ENCODE data around the gene ITGA7.

DNA sequence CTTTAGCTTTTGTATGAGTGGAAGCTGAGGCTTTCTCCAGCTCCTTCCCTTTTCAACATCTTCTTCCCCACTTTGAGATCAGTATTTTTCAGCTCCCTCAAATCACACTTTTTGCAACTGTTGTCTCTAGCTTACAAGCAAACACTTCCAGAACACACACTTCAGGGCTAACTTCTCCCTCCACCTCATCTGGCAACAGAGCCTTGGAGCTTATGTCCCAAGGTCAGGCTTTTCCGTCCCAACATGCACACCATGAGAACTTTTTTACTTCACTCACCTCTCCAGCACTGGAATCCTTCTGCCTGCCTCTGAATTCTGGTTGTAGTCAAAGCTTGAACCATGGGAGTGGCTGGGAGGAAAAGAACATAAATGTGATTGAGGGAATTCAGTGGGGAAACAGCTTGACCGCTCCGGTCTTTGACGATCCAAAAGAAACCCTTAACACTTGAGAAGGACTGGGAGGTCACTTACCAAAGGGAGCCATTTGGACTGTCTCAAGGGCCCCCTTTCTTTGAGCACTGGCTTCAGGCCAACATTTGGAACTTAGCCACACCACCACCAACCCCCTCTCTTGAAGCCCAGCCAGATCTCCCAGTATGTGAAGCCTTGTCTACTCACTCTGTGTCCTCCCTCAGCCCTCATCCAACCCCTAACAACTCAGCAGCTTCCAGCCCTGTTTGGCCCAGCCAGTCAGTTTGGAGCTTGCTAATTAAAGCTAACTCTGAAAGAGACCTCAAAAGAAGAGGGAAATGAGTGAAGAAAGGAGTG is 4.3 kb upstream of the ITGA7 start:
- TF ChIP-seq, protein P1, sequence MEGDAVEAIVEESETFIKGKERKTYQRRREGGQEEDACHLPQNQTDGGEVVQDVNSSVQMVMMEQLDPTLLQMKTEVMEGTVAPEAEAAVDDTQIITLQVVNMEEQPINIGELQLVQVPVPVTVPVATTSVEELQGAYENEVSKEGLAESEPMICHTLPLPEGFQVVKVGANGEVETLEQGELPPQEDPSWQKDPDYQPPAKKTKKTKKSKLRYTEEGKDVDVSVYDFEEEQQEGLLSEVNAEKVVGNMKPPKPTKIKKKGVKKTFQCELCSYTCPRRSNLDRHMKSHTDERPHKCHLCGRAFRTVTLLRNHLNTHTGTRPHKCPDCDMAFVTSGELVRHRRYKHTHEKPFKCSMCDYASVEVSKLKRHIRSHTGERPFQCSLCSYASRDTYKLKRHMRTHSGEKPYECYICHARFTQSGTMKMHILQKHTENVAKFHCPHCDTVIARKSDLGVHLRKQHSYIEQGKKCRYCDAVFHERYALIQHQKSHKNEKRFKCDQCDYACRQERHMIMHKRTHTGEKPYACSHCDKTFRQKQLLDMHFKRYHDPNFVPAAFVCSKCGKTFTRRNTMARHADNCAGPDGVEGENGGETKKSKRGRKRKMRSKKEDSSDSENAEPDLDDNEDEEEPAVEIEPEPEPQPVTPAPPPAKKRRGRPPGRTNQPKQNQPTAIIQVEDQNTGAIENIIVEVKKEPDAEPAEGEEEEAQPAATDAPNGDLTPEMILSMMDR (conservative IDR thresholded peaks at IDR 0.05), result no peak
- no peak for TF ChIP-seq ZFX (IDR thresholded peaks at IDR 0.05)
